ENCODE results near the gene RASGRF1.
"Not testable (repeated sequence)": the region's sequence is repeated elsewhere in the genome, so short reads cannot be mapped to it uniquely, and the experiment has no call there.

Gene RASGRF1

DNA sequence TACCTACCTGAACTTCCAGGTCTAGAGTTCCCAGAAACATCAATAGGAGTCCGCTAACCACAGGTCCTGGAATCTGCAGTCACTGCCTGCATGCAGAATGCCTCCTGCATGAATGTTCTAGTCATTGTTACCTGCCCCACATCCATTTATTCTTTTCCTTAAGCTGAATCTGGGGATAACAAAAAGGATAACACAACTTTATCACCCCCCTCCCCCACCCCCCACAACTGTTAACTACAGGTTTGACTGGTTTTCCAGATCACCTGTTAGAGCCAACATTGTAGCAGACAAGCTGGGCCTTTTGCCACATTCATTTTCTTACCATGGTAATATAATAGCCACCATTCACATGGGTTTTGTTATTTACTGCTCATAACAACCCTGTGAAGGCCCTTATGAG, 141.1 kb downstream of the RASGRF1 start:
- DNase-seq = no peak

GRCh38 chr15:78947506-78947905, 143.1 kb downstream of the RASGRF1 start:
- DNase-seq = no peak

DNA sequence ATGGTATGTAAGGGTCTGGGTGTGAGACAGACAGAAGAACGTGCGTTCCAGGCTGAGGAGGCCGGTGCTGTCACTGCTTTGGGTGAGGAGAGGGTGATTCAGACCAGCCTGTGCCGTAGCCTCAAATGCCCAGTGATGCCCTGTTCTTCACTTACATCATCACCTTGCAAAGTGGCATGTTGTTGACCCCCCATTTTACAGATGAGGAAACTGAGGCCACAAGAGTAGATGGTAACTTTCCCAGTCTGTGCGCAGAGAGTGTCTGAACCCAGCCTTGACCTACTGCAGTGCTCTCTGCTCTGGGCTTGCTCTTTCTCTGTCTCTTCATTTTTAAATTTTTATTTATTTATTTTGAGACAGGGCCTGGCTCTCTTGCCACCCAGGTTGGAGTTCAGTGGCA, 144.1 kb downstream of the RASGRF1 start:
- no peak for DNase-seq

DNA sequence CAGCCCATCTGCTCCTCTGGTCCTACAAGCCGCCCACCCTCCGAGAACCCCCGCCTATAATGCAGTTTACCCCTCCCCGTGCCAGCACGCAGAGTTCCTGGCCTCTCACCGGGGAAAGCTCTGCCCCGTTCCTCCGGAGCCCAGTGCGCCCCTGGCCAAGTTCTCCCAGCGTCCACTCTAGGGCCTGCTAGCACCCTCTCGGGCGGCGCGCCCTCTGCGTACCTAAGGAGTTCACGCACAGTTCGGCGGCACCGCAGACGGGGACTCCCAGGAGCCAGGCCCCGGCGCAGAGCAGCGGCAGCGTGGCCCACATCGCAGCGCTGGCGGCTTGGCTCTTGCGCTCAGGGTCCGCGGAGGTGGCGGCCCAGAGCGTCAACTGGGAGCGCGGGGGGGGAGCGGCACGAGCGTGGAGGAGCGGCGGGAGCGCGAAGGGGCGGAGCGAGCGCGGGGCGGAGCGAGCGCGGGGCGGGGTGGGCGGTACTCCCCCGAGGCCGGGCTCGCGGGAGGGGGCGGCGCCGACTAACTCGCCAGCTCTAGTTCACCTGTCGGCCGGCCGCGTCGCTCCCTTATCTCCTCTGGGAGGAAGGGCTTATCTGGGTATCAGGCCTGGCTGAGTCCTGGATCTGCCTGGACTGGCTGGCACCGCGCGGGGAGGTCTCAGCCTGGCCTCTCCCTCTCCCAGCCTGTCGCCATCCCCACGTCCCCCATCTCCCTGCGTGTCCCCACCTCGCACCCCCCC, 145.7 kb downstream of the RASGRF1 start, which contains the start of gene CTSH:
CTSH (minus strand) TSS at position 378 of the 739 bp plus-strand sequence; CDS start at position 313, 65 bp downstream.
- peak; percentile 74 to 82 for DNase-seq

GRCh38 chr15:78944202-78944625, 146.4 kb downstream of the RASGRF1 start:
- no peak for DNase-seq

- no peak for DNase-seq
Measured at GRCh38 chr15:78943692-78944091, 146.9 kb downstream of the RASGRF1 start.

GRCh38 chr15:78942741-78943140, 147.8 kb downstream of the RASGRF1 start:
- DNase-seq = no peak

DNA sequence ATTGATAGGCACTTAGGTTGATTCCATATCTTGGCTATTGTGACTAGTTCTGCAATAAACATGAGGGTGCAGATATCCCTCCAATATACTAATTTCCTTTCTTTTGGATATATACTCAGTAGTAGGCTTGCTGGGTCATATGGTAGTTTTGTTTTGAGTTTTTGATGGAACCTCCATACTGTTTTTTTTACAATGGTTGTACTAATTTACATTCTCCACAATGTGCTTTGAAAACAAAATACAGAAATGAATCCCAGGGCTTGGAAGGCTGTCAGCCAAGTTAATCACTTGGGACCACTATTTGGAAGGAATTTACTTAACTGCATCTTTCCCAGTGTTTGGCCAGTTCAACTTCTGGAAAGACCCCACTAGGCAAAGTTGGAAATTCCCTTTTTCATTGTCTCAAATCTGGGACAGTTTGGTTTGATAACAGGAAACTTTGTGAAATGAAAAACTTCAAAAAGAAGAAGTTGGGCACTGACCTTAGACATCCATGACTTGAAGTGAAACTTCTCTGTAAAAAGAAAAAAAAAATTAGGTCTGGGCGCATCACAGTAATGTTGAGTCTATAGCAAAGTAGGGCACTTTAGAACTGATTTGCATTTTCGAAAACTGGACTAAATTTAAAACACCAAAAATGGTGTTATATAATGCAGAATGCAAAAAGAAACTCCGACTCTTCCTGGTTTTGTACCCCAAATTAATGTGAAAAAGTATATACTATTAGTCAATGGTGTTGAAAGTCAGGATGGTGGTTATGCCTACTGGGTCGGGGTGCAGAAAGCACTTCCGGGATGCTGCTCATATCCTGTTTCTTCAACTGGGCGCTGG, 151.7 kb downstream of the RASGRF1 start:
- DNase-seq = no peak

DNA sequence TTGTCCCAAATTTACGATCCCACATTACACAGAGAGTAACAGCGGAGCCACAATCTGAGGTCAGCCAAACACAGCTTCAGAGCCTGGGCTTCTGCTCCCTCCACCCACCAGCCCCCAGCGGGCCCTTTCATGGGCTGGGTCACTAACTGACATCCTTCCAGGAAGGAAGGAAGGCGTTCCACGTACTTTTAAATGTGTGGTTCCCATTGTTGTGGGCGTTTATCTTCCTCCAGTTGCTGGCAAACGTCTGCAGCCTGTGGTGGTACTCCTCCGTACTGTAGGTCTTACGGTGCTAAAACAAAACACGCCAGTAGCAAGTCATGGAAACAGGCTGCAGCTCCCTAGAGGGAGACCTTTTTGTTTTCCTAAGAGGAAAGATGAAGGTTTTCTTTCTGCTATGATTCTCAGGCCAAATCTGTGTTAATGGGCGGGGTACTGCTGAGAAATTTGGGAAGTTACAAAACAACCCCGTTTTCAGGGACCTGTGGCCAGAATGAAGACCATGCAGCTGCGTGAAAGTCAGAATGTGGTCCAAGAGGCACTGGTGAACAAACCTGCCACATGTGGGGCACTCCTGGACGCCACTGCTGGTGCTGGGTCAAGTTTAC, 153.3 kb downstream of the RASGRF1 start:
- no peak for DNase-seq

DNA sequence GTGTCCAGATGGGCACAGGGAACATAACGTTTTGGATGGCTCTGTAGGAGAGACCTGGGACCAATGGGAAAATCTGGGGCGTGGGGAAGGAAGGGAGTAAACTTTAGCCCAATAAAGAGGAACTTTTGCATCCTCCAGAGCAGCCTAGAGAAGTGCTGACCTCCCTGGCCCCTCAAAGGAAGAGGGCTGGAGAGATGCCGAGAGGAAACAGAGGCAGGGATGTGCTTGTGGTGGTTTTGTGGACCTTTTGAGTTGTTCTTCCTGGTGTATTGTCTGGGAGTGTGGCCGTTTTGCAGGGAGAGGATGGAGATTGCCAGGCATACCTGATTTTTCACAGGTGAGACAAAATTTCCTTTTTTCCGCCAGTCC, 155.9 kb downstream of the RASGRF1 start:
- DNase-seq = no peak

DNA sequence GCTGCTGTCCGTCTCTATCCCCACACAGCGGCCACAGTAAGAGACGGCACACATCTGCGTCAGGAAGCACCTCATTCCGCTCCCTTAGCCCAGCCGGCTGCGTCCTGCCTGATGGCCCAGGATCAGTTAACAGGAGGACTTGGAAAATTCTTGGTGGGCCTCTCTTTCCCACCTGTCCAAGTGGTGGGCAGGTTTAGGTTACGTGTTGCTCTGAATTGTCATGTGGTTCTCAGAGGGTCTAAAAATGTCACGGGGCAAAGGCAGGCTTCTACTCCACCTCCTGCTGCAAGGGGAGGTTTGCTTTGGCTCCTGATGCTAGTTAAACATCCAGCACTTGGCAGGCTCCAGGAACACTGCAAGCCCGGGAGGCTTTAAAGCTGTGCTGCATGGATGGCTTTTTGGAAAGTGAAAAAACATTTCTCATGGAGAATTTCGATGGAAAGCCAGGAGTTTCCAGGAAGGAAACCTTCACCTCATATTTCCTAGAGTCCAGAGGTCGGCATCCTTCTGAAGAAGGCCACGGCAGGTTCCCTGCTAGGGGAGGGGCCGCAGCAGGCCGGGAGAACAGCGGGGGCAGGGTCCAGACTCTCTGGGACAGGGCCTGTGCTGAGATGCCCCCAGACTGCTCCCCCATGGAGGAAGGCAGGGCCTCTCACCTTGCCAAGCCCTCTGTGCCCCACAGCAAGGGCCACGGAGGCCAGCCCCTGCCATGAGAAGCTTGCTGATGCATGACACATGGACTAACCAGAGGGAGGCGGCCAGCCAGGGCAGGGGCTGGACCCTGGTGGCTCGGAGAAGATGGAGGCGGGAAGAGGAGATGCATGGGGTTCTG, 156.5 kb downstream of the RASGRF1 start:
- DNase-seq = no peak

GRCh38 chr15:78933187-78933822, 157.3 kb downstream of the RASGRF1 start:
- no peak for DNase-seq

DNA sequence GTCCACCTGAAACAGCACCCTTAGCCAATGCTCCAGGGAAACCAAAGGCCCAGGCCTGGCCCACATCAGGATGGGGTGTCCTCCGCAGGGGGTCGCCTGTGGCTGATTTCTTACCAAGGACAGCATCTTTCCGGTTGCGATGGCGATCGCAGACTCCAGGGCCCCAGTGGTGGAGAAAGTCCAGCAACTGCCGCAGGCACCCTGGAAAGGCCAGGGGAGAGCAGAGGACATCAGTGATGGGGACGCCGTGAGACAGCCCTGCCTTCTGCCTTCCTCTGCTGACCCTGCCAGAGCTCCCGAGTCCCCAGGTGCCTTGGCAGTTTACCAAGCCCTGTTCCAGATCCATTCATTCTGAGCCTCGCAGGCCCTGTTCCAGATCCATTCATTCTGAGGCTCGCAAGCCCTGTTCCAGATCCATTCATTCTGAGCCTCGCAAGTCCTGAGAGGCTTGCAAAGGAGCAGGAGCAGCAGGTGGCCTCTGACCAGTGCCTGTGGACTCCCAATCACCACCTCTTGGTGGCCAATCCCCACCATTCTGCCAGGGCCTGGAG, 158.2 kb downstream of the RASGRF1 start:
- DNase-seq = no peak

GRCh38 chr15:78931439-78932257, 158.9 kb downstream of the RASGRF1 start:
- no peak for DNase-seq

- DNase-seq = no peak
Measured at GRCh38 chr15:78930577-78931388, 159.8 kb downstream of the RASGRF1 start.

- no peak for DNase-seq
Measured at GRCh38 chr15:78929536-78930264, 160.9 kb downstream of the RASGRF1 start.

GRCh38 chr15:78928616-78929093, 161.9 kb downstream of the RASGRF1 start:
- no peak for DNase-seq

DNA sequence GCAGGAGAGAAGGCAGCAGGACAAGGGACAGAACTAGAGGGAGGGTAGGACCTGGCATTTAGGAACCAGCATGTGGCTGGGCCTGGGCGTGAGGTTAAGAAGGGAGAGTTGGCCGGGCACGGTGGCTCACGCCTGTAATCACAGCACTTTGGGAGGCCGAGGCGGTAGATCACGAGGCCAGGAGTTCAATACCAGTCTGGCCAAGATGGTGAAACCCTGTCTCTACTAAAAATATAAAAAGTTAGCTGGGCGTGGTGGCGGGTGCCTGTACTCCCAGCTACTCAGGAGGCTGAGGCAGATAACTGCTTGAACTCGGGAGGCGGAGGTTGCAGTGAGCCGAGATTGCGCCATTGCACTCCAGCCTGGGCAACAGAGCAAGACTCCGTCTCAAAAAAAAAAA, 162.4 kb downstream of the RASGRF1 start:
- not testable (repeated sequence) for DNase-seq
